MM.1S (cell line): ENCODE data around the gene PADI2.

Source experiments
- DNase-seq: peaks from one replicate; pipeline ENCODE4 v3.0.0-alpha.2; 2015
- H2AFZ ChIP-seq: fragments of 300-600 bp; sonication (generic); 2 replicates; pipeline ENCODE4 v1.6.0; 2016; ENCODE audit warnings: antibody characterized with exemption, low read length
- H3F3A ChIP-seq: fragments of 300-600 bp; sonication (generic); 2 replicates; pipeline ENCODE4 v1.6.1; 2016; ENCODE audit warnings: mild to moderate bottlenecking, antibody characterized with exemption, low read length, moderate library complexity, mixed read lengths; ENCODE audit not compliant: insufficient read depth
- H3K27ac ChIP-seq: fragments of 300-600 bp; sonication (generic); 2 replicates; pipeline ENCODE4 v1.5.1; 2016; ENCODE audit warnings: mild to moderate bottlenecking, low read length
- H3K27me3 ChIP-seq: fragments of 300-600 bp; sonication (generic); replicated peaks from 2 replicates; pipeline ENCODE4 v1.6.0; 2016; ENCODE audit warnings: low read length; ENCODE audit not compliant: insufficient read depth
- H3K36me3 ChIP-seq: fragments of 300-600 bp; sonication (generic); replicated peaks from 2 replicates; pipeline ENCODE4 v1.6.1; 2016; ENCODE audit warnings: mild to moderate bottlenecking, low read length, mixed read lengths; ENCODE audit not compliant: insufficient read depth
- H3K4me1 ChIP-seq: fragments of 300-600 bp; sonication (generic); 2 replicates; pipeline ENCODE4 v1.6.1; 2016; ENCODE audit warnings: low read length, mixed read lengths
- H3K4me2 ChIP-seq: fragments of 300-600 bp; sonication (generic); 2 replicates; pipeline ENCODE4 v1.6.0; 2016; ENCODE audit warnings: low read depth, low read length
- H3K4me3 ChIP-seq: fragments of 300-600 bp; sonication (generic); 2 replicates; pipeline ENCODE4 v1.5.1; 2016; ENCODE audit warnings: low read length, mixed read lengths
- H3K79me2 ChIP-seq: fragments of 300-600 bp; sonication (generic); 2 replicates; pipeline ENCODE4 v1.6.1; 2016; ENCODE audit warnings: mixed run types, low read length, mixed read lengths
- H3K9ac ChIP-seq: fragments of 300-600 bp; sonication (generic); 2 replicates; pipeline ENCODE4 v1.6.1; 2016; ENCODE audit warnings: low read length, mixed read lengths
- H3K9me2 ChIP-seq: fragments of 300-600 bp; sonication (generic); replicated peaks from 2 replicates; pipeline ENCODE4 v1.6.1; 2016; ENCODE audit warnings: mild to moderate bottlenecking, low read length, mixed read lengths; ENCODE audit not compliant: insufficient read depth
- H3K9me3 ChIP-seq: fragments of 300-600 bp; sonication (generic); replicated peaks from 2 replicates; pipeline ENCODE4 v1.6.1; 2016; ENCODE audit warnings: mild to moderate bottlenecking, low read length, mixed read lengths; ENCODE audit not compliant: insufficient read depth
- H4K20me1 ChIP-seq: fragments of 300-600 bp; sonication (generic); 2 replicates; pipeline ENCODE4 v1.6.1; 2016; ENCODE audit warnings: mild to moderate bottlenecking, low read length, moderate library complexity, mixed read lengths; ENCODE audit not compliant: insufficient read depth
- CTCF ChIP-seq: fragments of 300-600 bp; sonication (generic); IDR thresholded peaks from 2 replicates; pipeline ENCODE4 v1.5.1; 2016; ENCODE audit warnings: antibody characterized with exemption, low read length, mixed read lengths
- EZH2 ChIP-seq: fragments of 300-600 bp; sonication (generic); optimal IDR thresholded peaks from 2 replicates; pipeline ENCODE3; 2017; ENCODE audit warnings: low read depth, mild to moderate bottlenecking, antibody characterized with exemption, low read length, mixed read lengths
- EZH2phosphoT487 ChIP-seq: fragments of 300-600 bp; sonication (generic); IDR thresholded peaks from 2 replicates; pipeline ENCODE4 v1.6.1; 2018; ENCODE audit warnings: antibody characterized with exemption, low read length

PADI2 gene

GRCh38 chr1:17123196-17124045, 4.2 kb upstream of the PADI2 start:
- H3K27ac ChIP-seq, result no peak overlapping the region

GRCh38 chr1:17122521-17123164, 3.4 kb upstream of the PADI2 start:
- peaks cover 7% of the 10 kb centered on the region; the same call in 1 of the 2 replicates for H3K4me1 ChIP-seq
- peaks cover 89% of the 10 kb centered on the region for H3K27me3 ChIP-seq
- H3K4me3 ChIP-seq, result no peak overlapping the region
- H3K9me2 ChIP-seq, result no peaks in the 10 kb centered on the region
- H4K20me1 ChIP-seq, result no peaks in the 10 kb centered on the region
- no peak overlapping the region for H3K9ac ChIP-seq
- no peaks in the 10 kb centered on the region for H3K9me3 ChIP-seq
- H3F3A ChIP-seq, result no peaks in the 10 kb centered on the region
- no peak for DNase-seq
- H3K79me2 ChIP-seq, result no peaks in the 10 kb centered on the region
- H2AFZ ChIP-seq, result no peak overlapping the region
- no peak for TF ChIP-seq EZH2
- TF ChIP-seq EZH2phosphoT487, result no peak
- no peak for TF ChIP-seq CTCF
- no peaks in the 10 kb centered on the region for H3K36me3 ChIP-seq
- H3K27ac ChIP-seq, result no peak overlapping the region
- H3K4me2 ChIP-seq, result no peak overlapping the region

More at GRCh38 chr1:17123196-17124045, 4.2 kb upstream of the PADI2 start:
- DNase-seq, result no peak
- no peak overlapping the region for H3K4me3 ChIP-seq
- no peak overlapping the region for H3K4me2 ChIP-seq
- TF ChIP-seq CTCF (no peak), EZH2phosphoT487 (no peak), EZH2 (no peak)
- no peaks in the 10 kb centered on the region for H4K20me1 ChIP-seq
- no peaks in the 10 kb centered on the region for H3K79me2 ChIP-seq
- H3K9ac ChIP-seq, result no peak overlapping the region
- no peak overlapping the region for H2AFZ ChIP-seq
- H3K27me3 ChIP-seq, result peaks cover 87% of the 10 kb centered on the region
- no peaks in the 10 kb centered on the region for H3K36me3 ChIP-seq
- H3K9me3 ChIP-seq, result no peaks in the 10 kb centered on the region
- no peaks in the 10 kb centered on the region for H3F3A ChIP-seq
- peaks cover 7% of the 10 kb centered on the region; the same call in 1 of the 2 replicates for H3K4me1 ChIP-seq
- H3K9me2 ChIP-seq, result no peaks in the 10 kb centered on the region

- Histone ChIP-seq H3K4me1 (peaks cover 7% of the 10 kb centered on the region; the same call in 1 of the 2 replicates), H3F3A (no peaks in the 10 kb centered on the region), H3K36me3 (no peaks in the 10 kb centered on the region), H3K9ac (no peak overlapping the region), H4K20me1 (no peaks in the 10 kb centered on the region), H2AFZ (no peak overlapping the region), H3K4me3 (no peak overlapping the region), H3K27me3 (peaks cover 91% of the 10 kb centered on the region), H3K9me2 (no peaks in the 10 kb centered on the region), H3K4me2 (no peak overlapping the region), H3K27ac (no peak overlapping the region), H3K79me2 (no peaks in the 10 kb centered on the region), H3K9me3 (no peaks in the 10 kb centered on the region)
- no peak for DNase-seq
- TF ChIP-seq EZH2phosphoT487 (no peak), EZH2 (no peak), CTCF (no peak)
These were observed 2.6 kb upstream of the PADI2 start for GRCh38 chr1:17121881-17122280.
